ENCODE data around the gene RALB. TPM values are rescaled to one million over a fixed set of nuclear protein-coding genes. Genes with fewer than 3 reads are reported as not detected.

Gene RALB
- total and polyA plus RNA-seq, 2 of the 4 experiments (the other 2 are of a cell fraction), result 53.6 to 54.7 TPM

DNA sequence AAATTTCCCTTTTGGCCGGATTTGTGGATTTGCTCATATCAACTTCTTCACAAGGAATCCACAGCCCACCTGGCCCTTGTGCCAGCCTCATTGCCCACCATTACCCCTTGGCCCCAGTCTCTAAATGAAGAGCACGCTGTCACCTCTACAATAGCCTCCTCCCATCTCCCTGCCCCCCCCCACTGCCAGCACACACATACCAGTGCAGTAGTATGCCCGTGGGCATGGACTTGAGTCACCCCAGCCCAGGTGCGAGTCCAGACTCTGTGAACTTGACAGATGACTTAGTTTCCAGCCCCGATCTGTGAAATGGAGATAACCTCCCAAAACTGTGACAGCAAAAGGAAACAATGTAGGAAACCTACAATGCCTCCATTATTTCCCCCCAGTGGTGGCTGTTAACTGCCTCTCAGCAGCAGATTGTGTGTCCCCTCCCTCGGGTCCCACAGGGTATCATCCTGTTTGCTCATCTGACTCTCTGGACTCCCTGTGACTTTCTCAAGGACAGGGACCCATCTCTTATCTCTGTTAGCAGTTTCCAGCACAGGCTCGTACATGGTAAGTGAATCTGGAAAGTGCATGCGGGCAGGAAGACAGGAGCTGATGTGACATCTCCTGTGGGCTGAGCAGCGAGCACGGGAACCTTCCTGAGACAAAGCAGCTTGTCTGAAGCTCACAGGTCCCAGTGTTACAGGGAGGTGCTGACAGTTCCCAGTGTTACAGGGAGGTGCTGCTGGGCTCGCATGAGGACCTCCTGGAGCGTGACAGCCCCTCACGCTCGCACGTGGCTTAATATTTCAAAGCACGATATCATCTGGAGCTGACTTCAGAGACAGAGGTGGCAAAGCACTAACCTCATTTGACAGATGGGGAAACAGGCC, 25.3 kb upstream of the RALB start:
- intact Hi-C loops (cut with micrococcal nuclease), result no loop called here
- H3K4ac ChIP-seq (ENCODE audit: low read depth, low read length), result no peak overlapping the region
- dilution Hi-C loops (cut with HindIII; ENCODE audit: low sequenced_read_pairs, unreplicated experiment), result no loop called here
- ChIA-PET CTCF (interaction anchor here (0.6 kb wide), 1 partner anchor 363 kb away, joined by 4 read pairs; no protein-coding TSS in a partner anchor), POLR2A (ENCODE audit: unreplicated experiment) (no interaction called here)
- H3K4me2 ChIP-seq (ENCODE audit: low read depth, low read length), result no peak overlapping the region
- H4K91ac ChIP-seq (ENCODE audit: insufficient read depth, low read depth, low read length), result no peak overlapping the region
- no peak overlapping the region for H3K27ac ChIP-seq (ENCODE audit: insufficient read depth, low read length)
- H3K4me1 ChIP-seq (ENCODE audit: control insufficient read depth, insufficient read depth, low read length), result peaks cover 9% of the 10 kb centered on the region
- H3K9ac ChIP-seq (ENCODE audit: low read depth, low read length), result no peak overlapping the region
- H4K20me1 ChIP-seq (ENCODE audit: insufficient read depth, low read length), result no peaks in the 10 kb centered on the region; the same call in 1 of the 2 replicates
- BruUV-seq (replicated peaks), result no TSS peak
- H2AK9ac ChIP-seq (replicated peaks; ENCODE audit: low read depth, low read length, poor library complexity), result no peak overlapping the region
- H3K36me3 ChIP-seq (ENCODE audit: control insufficient read depth, insufficient read depth, low read length), result peaks cover 2% of the 10 kb centered on the region; the same call in 1 of the 2 replicates
- in situ Hi-C loops (cut with MboI; ENCODE audit: low sequenced_read_pairs), result loop anchor here (25.0 kb wide), 1 partner anchor 990 kb away; no protein-coding TSS in a partner anchor
- no peak overlapping the region for H2BK5ac ChIP-seq (ENCODE audit: low read depth, low read length, poor library complexity, severe bottlenecking)
- H2AFZ ChIP-seq (replicated peaks; ENCODE audit: low read length, poor library complexity), result no peak overlapping the region
- H2BK15ac ChIP-seq (ENCODE audit: low read depth, low read length), result no peak overlapping the region
- no peak overlapping the region for H4K8ac ChIP-seq (ENCODE audit: low read depth in 2 of 2, low read length in 2 of 2)
- no peak overlapping the region for H2BK20ac ChIP-seq (ENCODE audit: low read depth, low read length)
- H3K9me3 ChIP-seq (ENCODE audit: control insufficient read depth, insufficient read depth, low read length), result peaks cover 5% of the 10 kb centered on the region
- H3K27me3 ChIP-seq (ENCODE audit: control insufficient read depth, insufficient read depth, low read length), result peaks cover 4% of the 10 kb centered on the region; the same call in 1 of the 2 replicates
- no peak for DNase-seq
- H4K5ac ChIP-seq (ENCODE audit: low read depth, low read length), result no peak overlapping the region
- H2BK120ac ChIP-seq (ENCODE audit: low read depth, low read length), result no peak overlapping the region
- H3K23ac ChIP-seq (ENCODE audit: low read depth, low read length), result no peak overlapping the region; the same call in 1 of the 2 replicates
- H2AK5ac ChIP-seq (ENCODE audit: low read depth, low read length), result no peak overlapping the region
- TF ChIP-seq MAZ (IDR thresholded peaks at IDR 0.05; ENCODE audit: borderline replicate concordance, low read depth, low read length), result no peak
- no peak for TF ChIP-seq POLR2A (IDR thresholded peaks at IDR 0.05; ENCODE audit: low read depth, low read length)
- TF ChIP-seq, protein P1, sequence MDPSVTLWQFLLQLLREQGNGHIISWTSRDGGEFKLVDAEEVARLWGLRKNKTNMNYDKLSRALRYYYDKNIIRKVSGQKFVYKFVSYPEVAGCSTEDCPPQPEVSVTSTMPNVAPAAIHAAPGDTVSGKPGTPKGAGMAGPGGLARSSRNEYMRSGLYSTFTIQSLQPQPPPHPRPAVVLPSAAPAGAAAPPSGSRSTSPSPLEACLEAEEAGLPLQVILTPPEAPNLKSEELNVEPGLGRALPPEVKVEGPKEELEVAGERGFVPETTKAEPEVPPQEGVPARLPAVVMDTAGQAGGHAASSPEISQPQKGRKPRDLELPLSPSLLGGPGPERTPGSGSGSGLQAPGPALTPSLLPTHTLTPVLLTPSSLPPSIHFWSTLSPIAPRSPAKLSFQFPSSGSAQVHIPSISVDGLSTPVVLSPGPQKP (IDR thresholded peaks at IDR 0.05; ENCODE audit: borderline replicate concordance, low read depth, low read length), result no peak
- TF ChIP-seq CHD1 (IDR thresholded peaks at IDR 0.05; ENCODE audit: low read depth, low read length), result no peak
- TF ChIP-seq BHLHE40 (IDR thresholded peaks at IDR 0.05; ENCODE audit: low read depth, low read length), result no peak
- TF ChIP-seq, protein P2, sequence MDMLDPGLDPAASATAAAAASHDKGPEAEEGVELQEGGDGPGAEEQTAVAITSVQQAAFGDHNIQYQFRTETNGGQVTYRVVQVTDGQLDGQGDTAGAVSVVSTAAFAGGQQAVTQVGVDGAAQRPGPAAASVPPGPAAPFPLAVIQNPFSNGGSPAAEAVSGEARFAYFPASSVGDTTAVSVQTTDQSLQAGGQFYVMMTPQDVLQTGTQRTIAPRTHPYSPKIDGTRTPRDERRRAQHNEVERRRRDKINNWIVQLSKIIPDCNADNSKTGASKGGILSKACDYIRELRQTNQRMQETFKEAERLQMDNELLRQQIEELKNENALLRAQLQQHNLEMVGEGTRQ (IDR thresholded peaks at IDR 0.05; ENCODE audit: low read depth, low read length), result no peak
- TF ChIP-seq SMC3 (IDR thresholded peaks at IDR 0.05; ENCODE audit: low read depth, low read length), result no peak
- no peak for TF ChIP-seq FOS (IDR thresholded peaks at IDR 0.05; ENCODE audit: low read depth, low read length)
- TF ChIP-seq, protein P3, sequence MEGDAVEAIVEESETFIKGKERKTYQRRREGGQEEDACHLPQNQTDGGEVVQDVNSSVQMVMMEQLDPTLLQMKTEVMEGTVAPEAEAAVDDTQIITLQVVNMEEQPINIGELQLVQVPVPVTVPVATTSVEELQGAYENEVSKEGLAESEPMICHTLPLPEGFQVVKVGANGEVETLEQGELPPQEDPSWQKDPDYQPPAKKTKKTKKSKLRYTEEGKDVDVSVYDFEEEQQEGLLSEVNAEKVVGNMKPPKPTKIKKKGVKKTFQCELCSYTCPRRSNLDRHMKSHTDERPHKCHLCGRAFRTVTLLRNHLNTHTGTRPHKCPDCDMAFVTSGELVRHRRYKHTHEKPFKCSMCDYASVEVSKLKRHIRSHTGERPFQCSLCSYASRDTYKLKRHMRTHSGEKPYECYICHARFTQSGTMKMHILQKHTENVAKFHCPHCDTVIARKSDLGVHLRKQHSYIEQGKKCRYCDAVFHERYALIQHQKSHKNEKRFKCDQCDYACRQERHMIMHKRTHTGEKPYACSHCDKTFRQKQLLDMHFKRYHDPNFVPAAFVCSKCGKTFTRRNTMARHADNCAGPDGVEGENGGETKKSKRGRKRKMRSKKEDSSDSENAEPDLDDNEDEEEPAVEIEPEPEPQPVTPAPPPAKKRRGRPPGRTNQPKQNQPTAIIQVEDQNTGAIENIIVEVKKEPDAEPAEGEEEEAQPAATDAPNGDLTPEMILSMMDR (conservative IDR thresholded peaks at IDR 0.05; ENCODE audit: low read depth, low read length), result no peak
- no peak for TF ChIP-seq NFE2L2 (IDR thresholded peaks at IDR 0.05; ENCODE audit: low read depth, low read length)
- H3K9me1 ChIP-seq (ENCODE audit: insufficient read depth, low read length), result peaks cover 4% of the 10 kb centered on the region; the same call in 1 of the 2 replicates
- no peak overlapping the region for H3K56ac ChIP-seq (ENCODE audit: extremely low read depth, insufficient read depth, low read length)
- no peak overlapping the region for H3K18ac ChIP-seq (ENCODE audit: low read depth, low read length)
- H3K14ac ChIP-seq (replicated peaks; ENCODE audit: low read depth, low read length), result no peak overlapping the region
- peaks cover 4 to 11% of the 10 kb centered on the region in 2 experiments for H3K79me1 ChIP-seq (ENCODE audit: low read depth in 1 of 2, low read length in 2 of 2)
- no peak overlapping the region for H3K4me3 ChIP-seq (ENCODE audit: insufficient read depth, low read depth, low read length)
- 58% methylated on average over 8 of the region's 16 CpGs; no CpG with 5 or more reads in 1 of the 2 experiments for WGBS, 2 experiments (ENCODE audit: extremely low coverage in 2 of 2, insufficient read length in 1 of 2)
- no peak for ATAC-seq (ENCODE audit: low read depth)
